T-helper 22 cell (primary cell): Measurements from ENCODE around the gene CUX1.
"Not testable (repeated sequence)": the region's sequence is repeated elsewhere in the genome, so short reads cannot be mapped to it uniquely, and the experiment has no call there.

Experiments used
- DNase-seq: peaks from one replicate; pipeline ENCODE4 v3.0.0-alpha.2; 2020; ENCODE audit warnings: low read depth

Gene CUX1

DNA sequence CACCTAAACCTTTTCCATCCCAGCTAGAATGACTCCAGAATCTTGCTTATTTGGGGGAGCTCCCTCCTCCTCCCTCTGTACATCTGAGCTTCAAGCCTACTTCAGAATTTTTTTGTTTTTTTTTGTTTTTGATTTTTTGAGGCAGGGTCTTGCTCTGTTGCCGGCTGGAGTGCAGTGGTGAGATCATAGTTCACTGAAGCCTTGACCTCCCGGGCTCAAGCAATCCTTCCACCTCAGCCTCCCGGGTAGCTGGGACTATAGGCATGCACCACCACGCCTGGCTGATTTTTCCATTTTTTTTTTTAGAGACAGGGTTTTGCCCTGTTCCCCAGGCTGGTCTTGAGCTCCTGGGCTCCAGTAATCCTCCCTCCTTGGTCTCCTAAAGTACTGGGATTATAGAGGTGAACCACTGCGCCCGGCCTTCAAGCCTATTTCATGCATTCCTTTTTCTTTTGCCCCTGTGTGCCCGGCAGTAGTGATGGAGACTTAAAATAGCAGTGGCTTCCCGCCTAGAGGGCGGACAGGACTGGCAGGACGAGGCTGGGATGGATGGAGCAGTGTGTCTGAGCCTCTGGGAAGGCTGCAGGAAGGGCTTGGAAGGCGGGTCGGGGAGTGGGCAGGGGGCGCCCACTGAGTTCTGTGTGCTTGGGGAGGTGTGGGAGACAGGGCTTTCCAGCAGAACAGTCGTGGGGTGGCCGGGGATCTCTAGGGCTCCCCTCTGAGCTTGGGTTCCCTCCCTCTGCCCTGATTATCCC, 8.8 kb downstream of the CUX1 start:
- DNase-seq = no peak

DNA sequence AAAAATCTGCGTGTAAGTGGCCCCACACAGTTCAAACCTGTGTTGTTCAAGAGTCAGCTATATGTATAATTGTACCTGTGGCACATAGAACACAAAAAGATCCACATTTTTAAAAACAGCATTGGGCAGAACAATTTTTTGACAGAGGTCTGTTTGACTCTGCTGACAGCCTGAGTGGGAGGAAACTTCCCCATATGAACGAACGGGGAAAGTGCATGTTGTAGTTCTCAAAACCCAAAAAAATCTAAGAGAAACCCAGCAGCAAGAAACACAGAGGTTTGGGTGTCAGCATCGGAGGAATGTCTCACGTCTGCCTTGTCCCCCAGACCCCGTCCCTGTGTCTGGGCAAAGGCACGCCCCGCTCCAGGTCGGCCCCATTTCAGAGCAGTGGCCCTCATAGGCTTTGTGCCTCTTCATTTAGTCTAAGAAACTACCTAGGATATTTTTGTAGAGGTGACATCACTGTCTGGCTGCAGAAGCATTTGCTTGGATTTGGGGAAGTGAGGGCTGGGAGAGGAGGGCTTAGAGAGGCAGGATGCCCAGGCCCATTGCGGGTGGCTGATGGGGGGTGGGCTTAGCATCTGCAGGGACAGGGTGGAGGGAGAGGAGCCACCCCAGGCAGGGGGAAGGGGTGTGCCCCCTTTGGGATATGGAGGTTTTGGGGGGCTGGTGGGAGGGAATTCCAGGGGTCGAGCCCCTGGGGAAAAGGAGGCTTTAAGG, 11.0 kb downstream of the CUX1 start:
- DNase-seq = no peak

GRCh38 chr7:101829374-101829773, 11.9 kb downstream of the CUX1 start:
- no peak for DNase-seq

- no peak for DNase-seq
Observed at GRCh38 chr7:101829821-101830220, 12.4 kb downstream of the CUX1 start.

GRCh38 chr7:101831396-101831795, 14.0 kb downstream of the CUX1 start:
- not testable (repeated sequence) for DNase-seq

GRCh38 chr7:101832205-101832631, 14.8 kb downstream of the CUX1 start:
- DNase-seq = no peak

DNA sequence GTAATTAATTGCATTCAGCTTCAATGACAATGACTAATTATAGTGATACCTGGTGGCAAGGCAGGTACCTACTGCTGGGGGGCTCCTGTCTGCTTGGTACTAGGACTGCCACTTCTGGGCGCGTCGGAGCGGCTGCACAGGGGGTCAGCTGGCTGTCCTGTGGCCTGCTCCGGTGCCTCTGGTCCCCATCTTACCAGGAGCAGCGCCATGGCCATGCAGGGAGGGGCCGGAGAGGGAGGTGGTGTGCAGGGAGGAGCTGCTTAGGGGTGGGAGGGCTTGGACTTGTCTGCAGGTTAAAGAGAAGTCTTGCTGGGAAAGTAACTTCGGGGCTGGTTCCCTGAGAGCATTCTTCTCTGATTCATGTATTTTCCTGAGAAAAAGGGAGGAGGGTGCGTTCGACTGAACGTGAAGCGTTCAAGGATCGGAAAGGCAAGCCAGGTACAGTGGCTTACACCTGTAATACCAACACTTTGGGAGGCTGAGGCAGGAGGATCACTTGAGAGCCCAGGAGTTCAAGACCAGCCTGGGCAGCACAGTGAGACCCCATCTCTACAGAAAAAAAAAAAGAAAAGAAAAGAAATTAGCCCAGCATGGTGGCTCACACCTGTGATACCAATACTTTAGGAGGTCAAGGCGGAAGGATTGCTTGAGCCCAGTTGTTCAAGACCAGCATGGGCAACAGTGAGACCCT, 15.4 kb downstream of the CUX1 start:
- DNase-seq = no peak

DNA sequence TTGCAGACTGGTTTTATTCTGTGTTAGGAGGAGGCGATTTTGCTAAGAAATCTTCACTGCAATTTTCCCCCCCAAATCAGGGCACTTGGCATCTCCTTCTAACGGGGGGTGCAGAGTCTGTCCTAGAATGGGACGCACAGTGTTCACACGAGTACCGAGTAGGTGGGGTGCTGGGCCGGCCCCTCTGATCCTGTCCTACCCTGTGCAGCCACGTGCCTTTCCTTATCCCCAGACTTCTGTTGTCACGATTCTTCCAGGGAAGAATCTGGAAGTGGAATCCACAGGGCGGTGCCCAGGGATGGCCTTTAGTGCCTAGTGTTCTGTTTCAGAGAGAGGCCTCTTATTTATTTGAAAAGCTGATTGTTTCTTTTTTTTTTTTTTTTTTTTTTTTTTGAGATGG, 16.4 kb downstream of the CUX1 start:
- DNase-seq = no peak

DNA sequence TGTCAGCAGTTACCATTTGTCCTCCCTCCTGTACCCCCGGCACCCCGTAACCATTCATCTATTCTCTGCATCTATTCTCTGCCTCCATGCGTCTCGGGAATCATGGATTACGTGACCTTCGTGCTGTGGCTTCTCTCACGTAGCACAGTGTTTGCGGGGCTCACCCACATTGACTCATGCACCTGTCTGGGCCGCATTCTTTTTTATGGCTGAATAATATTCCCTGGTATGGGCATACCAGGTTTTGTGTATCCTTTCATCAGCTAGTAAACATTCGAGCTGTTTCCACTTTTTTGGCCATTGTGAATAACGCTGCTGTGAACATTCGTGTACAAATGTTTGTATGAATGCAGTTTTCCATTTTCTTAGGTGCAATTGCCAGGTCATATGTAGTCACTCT, 17.7 kb downstream of the CUX1 start:
- no peak for DNase-seq

DNA sequence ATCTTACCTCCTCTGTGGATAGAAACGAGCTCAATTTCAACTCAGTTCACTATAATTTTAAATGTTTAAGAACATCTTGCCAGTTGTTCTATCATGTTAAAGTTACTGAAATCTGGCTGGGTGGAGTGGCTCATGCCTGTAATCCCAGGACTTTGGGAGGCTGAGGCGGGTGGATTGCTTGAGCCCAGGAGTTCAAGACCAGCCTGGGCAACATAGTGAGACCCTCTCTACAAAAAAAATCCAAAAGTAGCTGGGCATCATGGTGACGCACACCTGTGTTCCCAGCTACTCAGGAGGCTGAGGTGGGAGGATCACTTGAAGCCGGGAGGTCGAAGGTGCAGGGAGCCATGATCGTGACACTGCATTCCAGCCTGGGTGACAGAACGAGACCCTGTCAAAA, 20.0 kb downstream of the CUX1 start:
- DNase-seq = not testable (repeated sequence)

GRCh38 chr7:101838837-101839483, 21.5 kb downstream of the CUX1 start:
- DNase-seq = no peak

GRCh38 chr7:101841328-101841727, 23.9 kb downstream of the CUX1 start:
- DNase-seq = no peak

GRCh38 chr7:101843293-101844271, 26.2 kb downstream of the CUX1 start:
- DNase-seq = no peak

DNA sequence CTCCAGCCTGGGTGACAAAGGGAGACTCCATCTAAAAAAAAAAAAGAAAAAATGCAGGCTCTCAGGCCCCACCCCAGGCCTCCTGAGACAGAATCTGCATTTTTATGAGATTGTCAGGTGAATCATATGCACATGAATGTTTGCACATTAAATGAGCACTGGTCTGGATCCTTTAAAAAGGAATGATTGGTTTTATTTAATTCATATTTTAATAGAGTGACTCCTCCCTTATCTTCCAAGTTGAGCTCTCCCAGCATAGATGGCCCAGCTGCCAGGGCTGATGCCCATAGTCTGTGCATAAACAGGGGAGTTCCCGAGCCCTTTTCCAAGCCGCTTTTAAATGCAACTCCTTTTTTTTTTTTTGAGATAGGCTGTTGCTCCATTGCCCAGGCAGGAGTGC, 28.5 kb downstream of the CUX1 start:
- no peak for DNase-seq

GRCh38 chr7:101846800-101847538, 29.5 kb downstream of the CUX1 start:
- no peak for DNase-seq

- DNase-seq = no peak
Observed at GRCh38 chr7:101848208-101848951, 31.0 kb downstream of the CUX1 start.

GRCh38 chr7:101849314-101849713, 31.9 kb downstream of the CUX1 start:
- not testable (repeated sequence) for DNase-seq

DNA sequence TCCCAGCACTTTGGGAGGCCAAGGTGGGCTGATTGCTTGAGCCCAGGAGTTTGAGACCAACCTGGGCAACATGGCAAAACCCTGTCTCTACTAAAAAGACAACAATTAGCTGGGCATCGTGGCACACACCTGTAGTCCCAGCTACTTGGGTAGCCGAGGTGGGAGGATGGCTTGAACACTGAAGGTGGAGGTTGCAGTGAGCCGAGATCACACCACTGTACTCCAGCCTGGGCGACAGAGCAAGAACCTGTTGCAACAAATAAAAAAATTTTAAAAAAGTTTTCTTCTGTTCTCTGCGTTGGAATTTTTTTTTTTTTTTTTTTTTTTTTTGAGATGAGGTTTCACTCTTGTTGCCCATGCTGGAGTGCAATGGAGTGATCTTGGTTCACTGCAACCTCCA, 34.9 kb downstream of the CUX1 start:
- DNase-seq = not testable (repeated sequence)

DNA sequence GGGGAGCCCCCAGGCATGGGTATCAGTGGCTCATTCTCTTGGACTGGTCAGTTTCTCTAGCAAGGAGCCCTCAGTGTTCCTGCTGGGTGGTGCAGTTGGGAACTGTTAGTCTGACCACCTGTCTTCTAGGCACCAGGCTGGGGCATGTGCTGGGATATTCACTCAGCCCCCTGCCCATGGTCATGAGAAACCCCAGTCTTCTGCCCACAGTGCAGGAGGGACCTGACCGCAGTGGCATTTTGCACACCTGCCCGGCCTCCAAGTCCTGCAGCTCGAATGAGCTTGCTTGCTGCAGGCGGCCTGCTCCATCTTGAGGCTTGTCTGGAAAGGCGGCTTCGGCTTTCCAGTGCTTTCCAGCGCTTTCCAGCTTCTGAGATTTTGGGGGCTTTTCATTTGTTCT, 36.3 kb downstream of the CUX1 start:
- DNase-seq = no peak
